Stomach smooth muscle (tissue), 2 donors: Measurements from ENCODE around the gene RSL24D1.

ENCODE experiments used
- H3K27ac ChIP-seq: one replicate; pipeline ENCODE4 v1.7.0; 2013; ENCODE audit warnings: mild to moderate bottlenecking, low read length, inconsistent platforms
- H3K27me3 ChIP-seq, 2 donors: one replicate each; pipeline ENCODE4 v1.7.0; 2013; ENCODE audit warnings: low read length in 2 of 2; ENCODE audit not compliant: insufficient read depth in 2 of 2, control insufficient read depth in 1 of 2
- H3K36me3 ChIP-seq, 2 donors: one replicate each; pipeline ENCODE4 v1.7.0; 2013; ENCODE audit warnings: low read length in 2 of 2; ENCODE audit not compliant: control insufficient read depth in 2 of 2, insufficient read depth in 2 of 2
- H3K4me1 ChIP-seq: one replicate; pipeline ENCODE4 v1.7.0; 2013; ENCODE audit warnings: low read length; ENCODE audit not compliant: control insufficient read depth, insufficient read depth
- H3K4me3 ChIP-seq, 2 donors: one replicate each; pipeline ENCODE4 v1.7.0; 2013; ENCODE audit warnings: low read length in 2 of 2
- H3K9ac ChIP-seq, 2 donors: one replicate each; pipeline ENCODE4 v1.7.0; 2013; ENCODE audit warnings: low read length in 2 of 2, mild to moderate bottlenecking in 1 of 2
- H3K9me3 ChIP-seq, 2 donors: one replicate each; pipeline ENCODE4 v1.7.0; 2013; ENCODE audit warnings: low read length in 2 of 2; ENCODE audit not compliant: control insufficient read depth in 2 of 2
- donor health status: healthy.
- donor health status: Pancreatic carcinoma.

RSL24D1 gene

DNA sequence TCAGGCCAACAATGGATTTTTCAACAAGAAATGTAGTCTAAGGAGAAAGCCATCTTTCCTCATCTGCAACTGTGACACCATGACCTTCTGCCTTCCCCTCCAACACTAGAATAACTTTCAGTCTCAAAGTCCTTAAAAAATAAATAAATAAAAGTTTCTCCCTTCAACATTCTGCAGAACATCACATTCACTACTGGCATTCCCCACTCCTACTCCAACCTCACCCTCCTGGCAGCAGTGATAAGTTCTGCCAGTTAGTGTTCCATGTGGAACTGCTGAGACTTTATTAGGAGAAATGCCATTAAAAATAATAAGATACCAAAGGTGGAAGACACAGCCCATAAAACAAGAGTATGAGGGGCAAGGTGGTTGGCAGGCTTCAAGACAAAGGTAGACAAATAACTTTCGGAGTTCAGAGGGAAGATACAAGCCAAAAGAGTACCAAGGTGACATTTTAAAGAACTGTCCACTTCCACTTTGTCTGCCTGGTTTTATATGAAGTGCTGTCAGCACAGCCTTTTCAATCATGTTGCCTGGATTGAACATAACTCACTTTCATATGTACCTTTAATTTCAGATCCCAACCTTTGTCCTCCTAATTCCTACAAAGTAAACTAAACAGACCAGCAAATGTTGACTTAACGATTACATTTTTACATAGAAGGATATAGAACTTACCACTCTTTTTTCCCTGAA lies 37.5 kb upstream of the RSL24D1 start:
- Histone ChIP-seq H3K9ac (no peak overlapping the region), H3K9me3 (no peaks in the 10 kb centered on the region), H3K27me3 (no peaks in the 10 kb centered on the region), H3K36me3 (peaks cover 0 to 3% of the 10 kb centered on the region in 2 donors), H3K4me1 (no peaks in the 10 kb centered on the region), H3K27ac (no peak overlapping the region), H3K4me3 (no peak overlapping the region)

DNA sequence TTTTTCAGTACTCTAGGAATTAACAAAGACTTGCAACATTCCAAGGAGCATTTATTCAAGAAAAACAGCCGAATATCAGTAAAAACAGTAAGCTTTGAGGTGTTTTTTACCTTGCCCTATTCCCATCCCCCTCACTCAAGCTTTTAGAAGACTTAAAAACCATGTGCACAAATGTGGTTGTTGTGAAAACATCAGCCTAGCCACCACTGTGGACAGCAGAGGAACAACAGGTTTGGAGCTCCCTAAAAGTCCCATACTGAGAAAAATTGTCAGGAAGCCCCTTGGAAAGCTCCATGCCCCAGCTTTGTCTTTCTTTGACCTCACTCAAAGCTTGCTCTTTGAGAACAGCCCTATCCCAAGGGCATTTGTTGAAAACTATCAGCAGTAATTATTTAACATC lies 34.7 kb upstream of the RSL24D1 start:
- Histone ChIP-seq H3K4me1 (no peaks in the 10 kb centered on the region), H3K9ac (no peak overlapping the region), H3K27ac (no peak overlapping the region), H3K36me3 (peaks cover 5% of the 10 kb centered on the region in 2 donors), H3K9me3 (no peaks in the 10 kb centered on the region), H3K27me3 (no peaks in the 10 kb centered on the region), H3K4me3 (no peak overlapping the region)

DNA sequence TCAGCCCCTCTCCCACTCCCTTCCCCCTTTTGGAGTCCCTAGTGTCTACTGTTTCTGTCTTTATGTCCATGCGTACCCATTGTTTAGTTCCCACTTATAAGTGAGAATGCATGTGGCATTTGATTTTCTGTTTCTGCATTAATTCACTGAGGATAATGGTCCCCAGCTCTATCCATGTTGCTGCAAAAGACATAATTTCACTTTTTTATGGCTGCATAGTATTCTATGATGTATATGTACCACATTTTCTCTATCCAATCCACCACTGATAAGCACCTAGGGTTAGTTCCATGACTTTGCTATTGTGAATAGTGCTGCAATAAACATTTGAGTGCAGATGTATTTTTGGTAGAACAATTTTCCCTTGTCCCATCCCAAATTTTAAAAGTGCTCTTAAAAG lies 34.2 kb upstream of the RSL24D1 start:
- peaks cover 5 to 8% of the 10 kb centered on the region in 2 donors for H3K36me3 ChIP-seq
- no peak overlapping the region for H3K4me3 ChIP-seq
- H3K9ac ChIP-seq, result no peak overlapping the region
- H3K9me3 ChIP-seq, result no peaks in the 10 kb centered on the region
- no peak overlapping the region for H3K27ac ChIP-seq
- no peaks in the 10 kb centered on the region for H3K27me3 ChIP-seq
- no peaks in the 10 kb centered on the region for H3K4me1 ChIP-seq

DNA sequence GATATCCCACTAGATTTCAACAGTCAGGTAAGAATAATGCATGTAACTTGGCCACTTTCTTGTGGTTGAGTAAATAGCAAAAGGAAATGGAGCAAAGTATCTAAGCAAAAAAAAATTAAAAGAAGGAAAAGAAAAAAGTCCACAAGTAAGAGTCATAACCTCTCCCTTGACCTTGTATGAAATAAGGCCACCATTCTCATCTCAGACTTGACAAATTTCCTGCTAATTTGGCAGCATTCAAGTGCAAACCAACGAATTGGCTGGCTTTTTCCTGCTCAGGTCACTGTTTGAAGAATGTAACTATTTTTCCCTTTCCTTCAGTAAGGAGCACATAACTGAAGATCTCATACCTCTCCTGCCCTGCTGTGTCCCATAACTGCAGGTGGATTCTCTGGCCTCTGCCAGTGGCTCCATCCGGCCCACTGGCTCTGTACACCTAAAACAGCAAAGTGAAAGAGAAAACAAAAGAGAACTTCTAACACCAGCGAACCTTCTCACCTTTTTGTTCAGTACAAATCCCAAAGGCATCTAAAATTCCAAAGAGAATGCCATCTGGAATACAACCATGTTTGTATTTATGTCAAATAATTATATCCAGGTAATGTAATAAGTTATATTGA lies 33.4 kb upstream of the RSL24D1 start:
- Histone ChIP-seq H3K27ac (no peak overlapping the region), H3K9me3 (no peaks in the 10 kb centered on the region), H3K9ac (no peak overlapping the region), H3K4me3 (no peak overlapping the region), H3K27me3 (no peaks in the 10 kb centered on the region), H3K4me1 (no peaks in the 10 kb centered on the region), H3K36me3 (peaks cover 5 to 11% of the 10 kb centered on the region in 2 donors)

DNA sequence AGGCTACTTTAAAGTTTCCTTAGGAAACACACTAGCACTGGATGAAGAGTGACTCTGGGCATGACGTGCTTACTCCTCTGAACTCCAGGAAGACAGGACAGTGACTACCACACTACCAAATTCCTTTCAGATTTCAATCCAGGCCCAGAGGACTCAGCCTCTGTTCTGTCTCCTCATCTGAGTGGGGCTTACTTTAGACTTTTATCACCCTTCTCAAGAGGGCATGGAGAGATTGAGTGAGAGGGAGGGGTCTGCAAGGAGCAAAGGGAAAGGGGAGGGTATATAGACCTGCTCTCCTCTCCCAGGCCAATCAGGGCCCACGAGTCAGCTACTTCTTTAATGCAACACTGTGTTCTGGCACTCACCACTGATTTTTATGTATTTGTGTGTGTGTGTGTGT lies 29.4 kb upstream of the RSL24D1 start:
- Histone ChIP-seq H3K36me3 (peaks cover 5 to 19% of the 10 kb centered on the region in 2 donors), H3K4me3 (no peak overlapping the region), H3K4me1 (no peaks in the 10 kb centered on the region), H3K9ac (no peak overlapping the region), H3K27me3 (no peaks in the 10 kb centered on the region), H3K9me3 (no peaks in the 10 kb centered on the region), H3K27ac (no peak overlapping the region)

DNA sequence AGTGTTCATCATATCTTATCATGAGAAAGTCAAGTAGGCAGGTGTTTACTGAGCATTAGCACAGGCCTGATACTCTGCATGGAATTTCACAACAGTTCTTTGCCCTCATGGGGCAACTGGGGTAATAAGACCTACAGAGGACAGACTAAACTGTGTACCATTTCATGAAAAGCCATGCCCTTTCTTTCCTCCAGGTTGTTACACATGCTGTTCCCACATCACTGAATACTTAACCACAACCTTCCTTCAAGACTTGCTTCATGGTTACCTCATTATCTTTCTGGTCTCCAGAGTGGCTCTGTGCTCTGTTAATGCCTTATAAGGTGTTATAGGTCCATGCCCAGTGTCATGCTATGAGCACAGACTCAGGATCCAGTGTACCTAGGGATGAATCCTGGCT lies 28.2 kb upstream of the RSL24D1 start:
- Histone ChIP-seq H3K9me3 (no peaks in the 10 kb centered on the region), H3K27me3 (no peaks in the 10 kb centered on the region), H3K27ac (no peak overlapping the region), H3K4me3 (no peak overlapping the region), H3K9ac (no peak overlapping the region), H3K4me1 (no peaks in the 10 kb centered on the region), H3K36me3 (peaks cover 3 to 19% of the 10 kb centered on the region in 2 donors)

DNA sequence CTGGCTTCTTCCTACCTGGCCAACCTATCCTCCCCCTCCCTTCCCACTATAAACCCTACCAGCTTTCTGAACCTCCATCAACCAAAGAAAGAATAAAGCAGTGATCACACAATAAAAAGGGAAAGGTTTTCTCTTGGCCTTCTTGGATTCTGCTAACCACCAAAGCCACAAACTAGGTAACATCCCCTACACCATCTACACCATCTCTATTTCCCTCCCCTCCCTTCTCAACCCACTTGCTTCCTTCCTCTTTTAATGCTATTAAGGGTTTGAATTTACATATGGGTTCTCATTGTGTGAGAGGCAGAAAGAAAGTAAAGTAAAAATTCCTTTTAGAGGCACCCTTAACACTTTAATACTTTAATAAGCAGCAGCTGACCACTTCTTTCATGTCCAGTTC lies 25.8 kb upstream of the RSL24D1 start:
- Histone ChIP-seq H3K36me3 (peaks cover 7 to 13% of the 10 kb centered on the region in 2 donors), H3K27me3 (no peaks in the 10 kb centered on the region), H3K9ac (no peak overlapping the region), H3K9me3 (no peaks in the 10 kb centered on the region), H3K4me3 (no peak overlapping the region), H3K27ac (no peak overlapping the region), H3K4me1 (no peaks in the 10 kb centered on the region)

DNA sequence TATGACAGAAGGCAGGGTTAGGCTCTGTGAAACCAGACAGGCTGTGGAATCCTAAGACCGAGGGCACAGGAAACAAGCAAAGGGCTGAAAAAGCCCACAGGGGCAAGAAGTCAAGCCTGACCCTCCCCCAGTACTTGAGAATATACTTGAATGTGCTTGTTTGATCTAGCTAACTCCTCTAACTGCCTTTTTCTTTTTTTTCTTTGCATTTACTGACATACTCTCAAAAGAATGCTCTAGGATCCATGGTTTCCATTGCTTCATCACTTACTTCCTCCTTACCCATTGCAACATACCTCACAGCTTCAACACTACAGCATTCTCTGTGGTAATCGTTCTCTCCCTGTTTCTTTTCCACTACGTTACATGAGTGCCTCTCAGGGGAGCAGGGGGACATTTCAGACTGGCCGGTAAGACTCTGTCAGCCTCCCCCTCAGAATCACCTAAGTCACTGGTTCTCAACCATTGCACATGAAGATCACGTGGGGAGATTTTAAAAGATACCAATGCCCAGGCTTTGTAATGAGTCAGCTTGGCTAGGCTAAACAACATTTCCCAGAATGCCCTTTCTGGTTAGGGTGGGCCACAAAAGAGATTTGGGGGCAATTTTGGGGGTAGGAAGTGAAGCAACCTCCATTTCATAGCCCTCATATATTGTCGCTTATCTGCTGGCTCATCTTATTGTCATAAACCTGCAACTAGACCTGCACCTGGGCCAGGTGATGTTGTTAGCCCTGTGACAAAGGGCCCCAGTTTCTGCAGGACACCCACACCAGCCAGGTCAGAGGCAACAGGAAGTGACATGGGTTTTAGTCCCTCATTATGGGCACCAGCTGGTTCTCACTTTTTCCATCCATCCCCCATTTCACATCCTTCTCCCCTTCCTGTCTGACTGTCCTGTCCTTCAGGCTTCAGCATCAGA lies 24.6 kb upstream of the RSL24D1 start:
- Histone ChIP-seq H3K4me1 (no peaks in the 10 kb centered on the region), H3K9ac (no peak overlapping the region), H3K9me3 (no peaks in the 10 kb centered on the region), H3K36me3 (peaks cover 7 to 13% of the 10 kb centered on the region in 2 donors), H3K27ac (no peak overlapping the region), H3K27me3 (no peaks in the 10 kb centered on the region), H3K4me3 (no peak overlapping the region)

DNA sequence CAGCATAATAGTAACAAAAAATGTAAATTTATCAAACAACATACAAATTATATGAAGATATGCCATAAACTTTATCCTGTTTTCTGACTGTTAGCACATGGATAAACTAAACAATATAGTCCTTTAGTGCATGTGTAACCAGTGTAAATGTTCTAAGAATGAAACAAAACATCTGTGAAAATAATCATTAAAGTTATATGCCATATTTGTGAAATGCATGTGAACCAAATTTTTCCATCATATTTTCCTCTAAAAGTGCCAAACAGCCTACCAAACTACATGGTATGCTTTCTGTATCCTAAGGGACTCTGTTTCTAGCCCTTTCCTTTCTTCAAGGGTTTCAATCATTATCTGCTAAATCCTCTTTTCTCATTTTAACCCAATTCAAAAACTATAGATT lies 23.9 kb upstream of the RSL24D1 start:
- H3K4me1 ChIP-seq, result no peaks in the 10 kb centered on the region
- H3K9me3 ChIP-seq, result no peaks in the 10 kb centered on the region
- no peak overlapping the region for H3K4me3 ChIP-seq
- H3K27me3 ChIP-seq, result no peaks in the 10 kb centered on the region
- H3K9ac ChIP-seq, result no peak overlapping the region
- H3K27ac ChIP-seq, result no peak overlapping the region
- peaks cover 7 to 9% of the 10 kb centered on the region in 2 donors for H3K36me3 ChIP-seq

DNA sequence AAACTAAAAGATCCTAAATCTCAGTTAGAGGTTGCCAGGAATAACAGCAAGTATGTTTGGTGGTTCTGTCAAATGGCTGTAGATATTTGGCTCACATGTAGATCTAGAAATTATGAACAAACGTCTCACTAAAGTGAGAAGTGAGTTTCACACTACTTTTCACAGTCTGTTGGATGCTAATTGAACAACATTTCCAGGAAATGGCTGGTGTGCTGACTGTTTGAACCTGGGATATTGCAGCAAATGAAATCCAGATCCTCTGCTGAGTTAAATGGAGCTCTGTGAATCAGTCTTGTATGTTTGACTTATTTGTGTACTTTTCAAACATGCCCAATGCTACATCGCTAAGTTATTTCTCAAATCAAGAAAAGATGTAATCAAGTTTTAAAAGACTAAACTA lies 21.3 kb upstream of the RSL24D1 start:
- Histone ChIP-seq H3K9ac (no peak overlapping the region), H3K36me3 (peaks cover 2 to 7% of the 10 kb centered on the region in 2 donors), H3K9me3 (no peaks in the 10 kb centered on the region), H3K4me1 (no peaks in the 10 kb centered on the region), H3K27me3 (no peaks in the 10 kb centered on the region), H3K4me3 (no peak overlapping the region), H3K27ac (no peak overlapping the region)
